HG03097 (cell line): ENCODE results near the gene ASF1B.

Source experiments
- ATAC-seq: cut with Tn5 transposase; IDR thresholded peaks from one replicate; pipeline ENCODE4 v1.9.1; 2021; ENCODE audit not compliant: unreplicated experiment, low FRiP score

The ASF1B gene

DNA sequence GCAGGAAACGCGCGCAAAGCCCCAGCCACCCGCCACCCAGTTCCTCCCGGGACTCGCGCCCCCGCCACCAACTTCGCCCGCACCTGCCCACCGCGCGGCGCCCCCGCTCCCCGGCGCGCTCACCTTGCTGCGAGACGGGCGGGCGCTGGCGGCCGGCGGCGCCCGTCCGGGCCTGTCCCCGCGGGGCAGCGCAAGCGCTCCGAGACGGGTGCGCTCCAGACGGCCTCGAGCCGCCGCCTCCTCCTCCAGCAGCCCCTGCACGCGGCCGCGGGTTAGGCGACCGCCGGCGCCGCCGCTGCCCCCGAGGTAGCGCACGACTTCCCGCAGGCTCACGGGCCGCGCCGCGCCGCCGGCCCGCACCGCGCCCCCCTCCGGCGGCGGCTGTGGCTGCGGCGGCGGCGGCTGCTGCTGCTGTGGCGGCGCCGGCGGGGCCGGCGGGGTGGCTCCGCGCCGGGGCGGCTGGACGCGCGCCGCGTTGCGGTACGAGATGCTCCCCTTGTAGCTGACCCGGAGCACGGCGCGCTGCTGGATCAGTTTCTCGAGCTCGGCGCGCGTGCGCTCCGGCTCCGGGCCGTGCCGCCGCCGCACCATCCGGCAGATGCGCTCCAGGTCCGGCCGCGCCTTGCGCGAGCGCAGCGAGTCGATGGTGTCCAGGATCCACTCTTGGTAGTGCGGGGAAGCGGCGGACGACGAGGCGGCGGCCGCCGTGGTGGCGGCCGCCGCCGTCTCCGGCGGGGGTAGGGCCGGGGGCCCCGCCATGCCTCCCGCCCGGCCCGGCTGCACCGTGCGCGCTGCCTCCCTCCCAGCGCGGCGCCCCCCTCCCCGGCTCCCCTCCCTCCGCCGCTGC is 46.5 kb downstream of the ASF1B start:
- ATAC-seq: no peak

DNA sequence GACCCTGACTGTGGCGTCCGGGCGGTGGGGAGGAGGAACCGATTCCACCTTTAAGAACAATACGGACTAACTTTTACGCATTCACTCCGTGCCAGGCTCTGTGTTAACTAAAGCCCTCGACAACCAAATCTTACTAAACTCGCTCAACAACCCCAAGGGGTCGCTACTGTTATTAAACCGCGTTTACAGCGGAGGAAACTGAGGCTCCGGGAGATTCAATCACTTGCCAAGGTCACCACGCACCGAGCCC is 47.1 kb downstream of the ASF1B start:
- ATAC-seq: no peak

DNA sequence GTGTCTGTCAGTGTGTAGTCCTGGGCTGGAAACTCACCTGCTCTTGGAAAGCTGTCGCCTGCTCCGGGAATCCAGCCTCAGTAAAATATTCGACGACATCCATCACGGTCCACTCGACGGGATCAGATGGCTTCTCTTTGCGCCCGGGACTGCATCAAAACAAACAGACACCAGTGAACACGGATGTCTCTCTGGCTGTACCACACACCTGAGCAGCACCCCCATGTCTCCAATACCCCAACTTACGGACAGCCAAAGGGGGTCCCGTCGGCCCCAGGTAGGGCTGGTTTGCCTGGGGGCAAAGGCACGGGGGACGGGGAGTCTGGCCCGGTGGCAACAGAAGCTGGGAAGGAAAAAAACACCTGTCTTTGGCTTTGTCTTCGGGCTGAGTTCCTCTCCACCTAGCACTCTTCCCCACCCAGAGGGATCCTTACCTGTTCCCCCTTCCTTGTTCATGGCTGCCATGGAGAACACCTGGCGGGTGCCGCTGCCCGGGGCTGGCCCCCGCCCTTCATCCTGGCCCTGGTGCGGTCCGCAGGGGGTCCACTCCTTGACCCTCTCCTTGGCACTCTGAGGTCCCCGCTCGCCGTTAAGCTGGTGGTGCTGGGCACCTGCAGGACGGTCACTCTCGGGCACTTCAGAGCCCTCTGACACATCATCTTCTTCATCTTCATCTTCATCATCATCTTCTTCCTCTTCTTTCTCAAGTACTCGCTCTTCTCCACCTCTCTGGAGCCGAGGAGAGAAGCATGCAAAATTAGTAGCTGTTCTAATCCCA is 47.6 kb downstream of the ASF1B start:
- ATAC-seq: no peak

DNA sequence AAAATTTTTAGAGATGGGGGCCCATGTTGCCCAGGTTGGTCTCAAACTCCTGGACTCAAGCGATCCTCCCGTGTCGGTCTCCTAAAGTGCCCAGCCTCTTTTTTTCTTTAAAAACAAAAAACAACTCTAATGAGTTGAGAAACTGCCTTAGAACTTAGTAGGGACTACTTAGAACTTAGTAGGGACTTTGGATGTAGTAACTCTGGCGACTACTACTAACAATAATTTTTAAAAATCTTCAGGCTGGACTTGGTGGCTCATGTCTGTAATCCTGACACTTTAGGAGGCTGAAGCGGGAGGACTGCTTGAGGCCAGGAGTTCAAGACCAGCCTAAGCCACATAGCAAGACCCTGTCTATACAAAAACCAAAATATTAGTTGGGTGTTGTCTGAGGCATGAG is 50.3 kb downstream of the ASF1B start:
- ATAC-seq: no peak

DNA sequence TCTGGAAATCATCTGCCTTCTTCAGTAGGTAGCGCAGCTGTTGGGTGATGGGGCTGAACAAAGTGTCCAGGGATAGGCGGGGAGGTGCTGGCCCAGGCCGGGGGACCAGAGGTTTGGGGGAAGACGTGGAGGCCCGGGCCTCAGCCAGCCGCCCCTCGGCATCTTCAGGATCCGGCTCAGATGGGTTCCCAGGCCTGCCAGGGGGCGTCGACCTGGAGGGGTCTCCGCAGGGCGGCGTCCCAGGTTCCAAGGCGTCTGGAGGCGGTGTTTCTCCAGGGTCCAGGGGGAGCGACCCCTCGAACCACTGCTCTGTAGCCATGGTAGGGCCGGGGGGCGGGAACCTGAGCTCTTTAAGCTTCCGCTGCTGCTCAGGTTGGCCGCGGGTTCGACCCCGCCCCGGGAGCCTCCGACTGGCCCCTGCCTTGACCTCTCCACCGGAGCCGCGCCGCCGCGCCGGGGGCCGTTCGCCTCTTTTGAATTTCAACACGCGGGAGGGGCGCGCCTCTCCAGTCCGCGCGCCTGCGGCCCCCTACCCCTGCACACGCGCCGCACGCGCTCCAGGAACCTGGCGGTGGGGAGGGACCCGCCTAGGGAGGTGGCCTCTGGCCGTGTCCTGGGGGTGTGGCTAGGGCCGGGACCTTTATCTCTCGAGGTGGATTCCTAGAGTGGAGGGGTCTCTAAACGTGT is 50.9 kb downstream of the ASF1B start, which contains the start of gene C19orf67:
TSS of gene C19orf67 (minus strand) at position 475 of the 687 bp plus-strand sequence. CDS start at position 319, 156 bp downstream.
- no peak for ATAC-seq

DNA sequence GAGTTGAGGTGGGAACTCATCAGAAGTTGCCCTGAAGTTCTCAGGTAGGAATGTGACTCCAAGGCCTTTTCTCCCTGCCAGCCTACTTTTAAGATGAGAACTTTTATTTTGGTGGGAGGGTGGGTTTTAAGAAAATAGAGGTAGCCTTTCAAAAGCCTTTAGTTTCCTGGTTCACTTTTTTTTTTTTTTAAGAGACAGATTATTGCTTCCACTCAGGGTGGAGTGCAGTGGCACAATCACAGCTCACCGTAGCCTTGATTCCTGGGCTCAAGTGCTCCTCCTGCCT is 53.8 kb downstream of the ASF1B start:
- no peak for ATAC-seq

DNA sequence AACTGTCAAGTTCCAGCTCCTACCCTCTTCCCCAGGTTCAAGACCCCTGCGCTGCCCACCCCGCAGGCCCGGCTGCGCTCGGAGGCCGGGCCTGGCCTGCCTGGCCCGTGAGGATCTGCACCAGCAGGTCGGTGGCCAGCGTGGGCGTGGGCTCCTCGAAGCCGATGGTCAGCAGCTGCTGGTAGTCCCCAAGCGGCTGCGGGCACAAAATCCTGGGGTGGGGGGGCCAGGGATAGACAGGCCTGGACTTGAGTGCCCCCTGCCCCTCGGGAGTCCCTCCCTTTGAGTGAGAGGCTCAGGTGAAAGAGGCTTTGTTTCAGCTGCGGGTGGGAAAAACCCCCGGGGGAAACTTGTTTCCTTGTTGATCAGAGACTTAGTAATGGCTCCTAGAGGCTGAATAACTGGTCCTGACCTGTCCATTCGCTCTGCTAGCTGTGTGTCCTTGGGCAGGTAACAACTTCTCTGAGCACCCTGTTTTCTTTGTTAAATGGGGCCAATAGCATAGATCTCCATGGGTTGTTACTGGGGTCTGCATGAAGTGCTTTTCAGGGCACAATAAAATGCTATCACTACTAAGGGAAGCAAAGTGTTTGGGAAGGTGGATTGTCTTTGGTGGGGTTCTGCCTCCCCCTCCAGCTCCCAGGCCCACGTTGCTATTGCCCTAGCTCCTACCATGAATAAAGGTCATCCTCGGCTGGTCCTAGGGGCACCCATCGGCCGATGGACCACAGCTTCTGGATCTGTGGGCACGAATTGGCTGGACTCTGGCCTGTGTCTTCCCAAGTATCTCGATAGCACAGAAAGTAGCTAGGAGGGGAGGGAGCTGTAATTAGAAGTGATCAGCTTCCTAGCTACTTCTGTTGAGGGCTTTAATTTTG is 54.4 kb downstream of the ASF1B start:
- ATAC-seq: peak; percentile 4

DNA sequence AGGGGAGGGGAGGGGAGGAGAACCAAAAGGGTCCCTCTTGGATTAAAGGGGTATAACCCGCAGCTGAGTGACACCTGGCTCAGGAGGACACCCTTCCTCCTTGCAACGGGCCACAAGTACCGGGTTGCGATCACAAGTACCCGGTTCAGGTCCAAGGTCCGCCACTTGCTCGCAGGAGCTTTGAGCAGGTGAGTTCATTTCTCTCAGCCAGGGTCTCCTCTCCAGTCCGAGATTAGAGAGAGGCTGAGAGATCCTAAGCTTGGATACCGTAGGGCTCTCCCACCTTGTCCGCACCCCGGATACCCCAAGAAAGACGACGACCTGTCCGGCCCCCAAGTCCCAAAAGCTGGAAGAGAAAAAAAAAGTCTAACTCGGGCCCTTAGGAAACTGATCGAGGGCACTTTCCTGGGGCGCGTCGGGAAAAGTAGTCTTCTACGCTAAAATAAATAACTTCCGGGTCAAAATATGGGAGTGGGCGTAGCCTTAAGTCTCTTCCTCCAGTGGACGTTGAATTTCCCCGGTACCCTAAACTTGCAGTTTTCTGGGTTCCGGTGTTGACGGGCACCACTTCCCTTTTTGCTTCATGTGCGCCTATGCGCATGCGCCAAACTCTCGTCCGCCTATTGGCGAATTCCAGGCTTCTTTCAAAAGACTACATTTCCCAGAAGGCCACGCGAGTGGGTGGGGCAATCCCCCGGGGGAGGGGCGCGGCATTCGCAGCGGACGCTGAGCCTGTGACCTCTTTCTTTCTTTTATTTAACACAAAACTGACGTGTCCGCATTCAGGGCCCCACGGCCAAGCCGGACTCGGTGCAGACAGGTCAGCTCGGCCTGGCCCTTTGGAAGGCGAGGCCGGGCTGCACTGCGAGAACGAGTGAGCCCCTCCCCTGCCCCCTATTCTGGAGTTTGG is 55.2 kb downstream of the ASF1B start:
- peak; percentile 86 for ATAC-seq

DNA sequence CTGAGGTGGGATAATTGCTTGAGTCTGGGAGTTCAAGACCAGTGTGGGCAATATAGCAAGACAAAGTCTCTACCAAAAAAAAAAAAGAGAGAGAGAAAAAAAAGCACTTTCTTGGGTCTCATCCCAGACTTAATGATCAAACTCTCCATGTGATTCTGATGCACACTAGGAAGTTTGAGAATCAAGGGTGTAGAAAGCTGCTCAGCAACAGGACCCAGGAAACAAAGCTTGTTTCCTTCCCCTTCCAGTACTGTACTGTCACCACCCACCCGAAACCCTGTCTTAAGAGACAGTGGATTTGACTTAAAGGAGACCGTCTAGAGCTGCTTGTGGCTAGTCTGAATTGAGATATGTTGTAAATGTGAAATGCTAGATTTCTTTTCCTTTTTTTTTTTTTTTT is 58.0 kb downstream of the ASF1B start:
- no peak for ATAC-seq

DNA sequence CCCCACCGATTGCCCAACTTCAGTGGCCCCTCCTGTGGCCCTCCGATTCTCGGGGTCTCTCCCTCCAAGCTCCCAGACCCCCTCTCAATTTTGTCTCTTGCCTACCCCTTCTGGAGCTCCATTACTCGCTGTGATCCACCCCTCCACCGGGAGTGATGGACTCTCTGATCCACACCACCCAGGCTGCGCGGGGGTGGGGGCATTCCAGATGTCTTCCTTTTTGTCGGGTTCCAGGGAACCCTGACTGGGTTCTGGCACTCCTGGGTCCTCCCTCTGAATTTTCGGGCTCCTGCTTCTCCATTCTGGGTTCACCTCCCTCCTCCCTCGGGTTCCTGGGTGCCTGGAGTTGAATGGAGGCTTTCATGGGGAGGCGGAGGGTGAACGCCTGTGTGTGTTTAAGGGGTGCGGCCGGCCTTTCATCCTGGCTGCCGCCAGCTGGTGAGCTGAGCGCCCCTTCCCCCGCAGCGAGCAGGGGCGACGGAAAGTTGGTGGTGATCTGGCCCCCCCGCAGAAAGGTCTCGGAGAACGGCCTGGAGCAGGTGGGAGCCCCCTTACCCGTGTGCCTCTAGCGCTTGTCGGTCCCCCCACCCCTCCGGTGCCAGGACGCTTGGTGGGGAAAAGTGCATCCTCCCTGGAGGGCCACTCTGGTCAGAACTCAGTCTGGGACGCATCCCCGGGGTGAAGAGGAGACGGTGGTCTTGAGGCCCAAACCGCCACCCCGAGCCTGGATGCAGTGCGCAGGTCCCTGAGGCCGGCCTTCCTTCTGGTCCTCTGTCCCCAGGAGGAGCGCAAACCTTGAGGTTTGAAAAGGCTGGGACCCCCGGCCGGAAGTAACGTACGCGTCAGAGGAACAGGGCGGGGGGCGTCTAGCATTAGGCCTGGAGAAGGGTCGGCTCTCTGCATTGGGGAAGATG is 62.2 kb downstream of the ASF1B start:
- ATAC-seq: no peak

DNA sequence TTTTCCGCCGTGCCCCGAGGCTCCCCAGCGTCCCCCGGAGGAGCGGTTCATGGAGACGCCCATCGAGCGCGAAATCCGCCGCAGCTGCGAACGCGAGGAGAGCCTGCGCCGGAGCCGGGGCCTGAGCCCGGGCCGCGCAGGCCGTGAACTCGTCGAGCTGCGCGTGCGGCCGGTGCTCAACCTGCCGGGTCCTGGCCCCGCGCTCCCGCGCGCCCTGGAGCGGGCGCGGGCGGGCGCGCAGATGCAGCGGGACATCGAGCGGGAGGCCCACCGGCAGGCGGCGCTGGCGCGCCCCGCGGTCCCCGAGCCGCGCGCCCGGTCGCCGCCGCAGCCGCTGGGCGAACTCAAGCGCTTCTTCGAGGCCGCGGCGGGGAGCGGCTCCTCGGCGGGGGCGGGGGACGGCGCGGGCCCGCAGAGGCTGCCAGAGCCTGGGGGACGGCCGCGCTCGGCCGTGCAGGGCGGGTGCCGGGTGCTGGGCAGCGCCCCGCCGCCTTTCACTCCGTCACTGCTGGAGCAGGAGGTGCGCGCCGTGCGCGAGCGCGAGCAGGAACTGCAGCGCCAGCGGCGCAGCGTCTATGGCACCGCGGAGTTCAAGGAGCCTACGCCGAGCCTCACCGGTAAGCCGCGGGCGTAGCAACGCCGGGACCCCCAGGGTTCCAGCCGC is 63.0 kb downstream of the ASF1B start:
- ATAC-seq: peak; percentile 57

DNA sequence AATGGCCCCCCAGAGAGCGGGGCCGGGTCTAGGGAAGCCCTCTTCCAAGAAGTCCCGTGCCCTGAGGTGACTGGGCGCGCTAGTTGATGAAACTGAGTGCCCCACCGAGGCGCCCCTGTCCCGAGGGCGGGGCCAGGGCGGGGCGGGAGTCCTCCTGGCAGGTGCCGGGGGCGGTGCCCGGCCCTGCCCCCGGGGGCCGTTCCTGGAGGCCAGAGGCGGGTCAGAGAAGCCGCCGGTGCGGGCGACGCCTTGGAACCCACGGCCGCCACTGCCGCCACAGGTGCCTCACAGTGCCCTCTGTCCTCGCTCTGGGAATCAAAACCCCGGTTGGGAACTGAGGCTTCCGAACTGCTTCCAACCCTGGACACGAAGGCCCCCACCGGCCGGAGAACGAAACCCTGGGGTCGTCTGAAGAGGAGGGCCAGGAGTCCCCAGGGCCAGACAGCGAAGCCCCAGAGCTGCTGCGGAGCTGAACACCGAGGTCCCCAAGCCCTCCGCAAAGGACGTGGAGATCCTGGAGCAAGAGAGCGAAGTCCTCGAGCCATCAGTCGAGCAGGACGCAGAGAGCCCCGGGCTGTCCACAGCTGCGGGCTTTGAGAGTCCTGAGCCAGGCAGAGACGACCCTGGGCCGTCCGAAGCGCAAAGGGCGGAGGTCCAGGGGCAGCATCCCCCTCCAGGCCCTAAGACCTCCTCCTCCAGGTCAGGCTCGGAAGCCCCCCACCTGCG is 63.7 kb downstream of the ASF1B start, which contains the start of gene MISP3:
TSS of gene MISP3 (plus strand) at position 252 of the 726 bp plus-strand sequence. CDS start 524 bp downstream, outside the sequence.
- no peak for ATAC-seq

DNA sequence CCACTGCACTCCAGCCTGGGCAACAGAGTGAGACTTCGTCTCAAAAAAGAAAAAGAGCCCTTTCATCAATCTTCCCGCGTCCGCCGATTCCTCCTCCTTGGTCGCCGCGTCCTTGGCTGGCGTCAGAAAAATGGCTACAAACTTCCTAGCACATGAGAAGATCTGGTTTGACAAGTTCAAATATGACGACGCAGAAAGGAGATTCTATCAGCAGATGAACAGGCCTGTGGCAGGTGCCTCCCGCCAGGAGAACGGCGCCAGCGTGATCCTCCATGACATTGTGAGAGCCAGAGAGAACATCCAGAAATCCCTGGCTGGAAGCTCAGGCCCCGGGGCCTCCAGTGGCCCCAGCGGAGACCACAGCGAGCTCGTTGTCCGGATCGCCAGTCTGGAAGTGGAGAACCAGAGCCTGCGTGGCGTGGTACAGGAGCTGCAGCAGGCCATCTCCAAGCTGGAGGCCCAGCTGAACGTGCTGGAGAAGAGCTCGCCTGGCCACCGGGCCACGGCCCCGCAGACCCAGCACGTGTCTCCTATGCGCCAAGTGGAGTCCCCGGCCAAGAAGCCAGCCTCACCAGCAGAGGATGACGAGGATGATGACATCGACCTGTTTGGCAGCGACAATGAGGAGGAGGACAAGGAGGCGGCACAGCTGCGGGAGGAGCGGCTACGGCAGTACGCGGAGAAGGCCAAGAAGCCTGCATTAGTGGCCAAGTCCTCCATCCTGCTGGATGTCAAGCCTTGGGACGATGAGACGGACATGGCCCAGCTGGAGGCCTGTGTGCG is 65.9 kb downstream of the ASF1B start:
- no peak for ATAC-seq
